HG02623 (cell line): ENCODE measurements around the gene B4GALNT1.
"Not testable (repeated sequence)": the region's sequence is repeated elsewhere in the genome, so short reads cannot be mapped to it uniquely, and the experiment has no call there.

Experiments
- ATAC-seq: cut with Tn5 transposase; IDR thresholded peaks from one replicate; pipeline ENCODE4 v1.9.1; 2021; ENCODE audit warnings: moderate library complexity; ENCODE audit not compliant: unreplicated experiment

B4GALNT1 gene

DNA sequence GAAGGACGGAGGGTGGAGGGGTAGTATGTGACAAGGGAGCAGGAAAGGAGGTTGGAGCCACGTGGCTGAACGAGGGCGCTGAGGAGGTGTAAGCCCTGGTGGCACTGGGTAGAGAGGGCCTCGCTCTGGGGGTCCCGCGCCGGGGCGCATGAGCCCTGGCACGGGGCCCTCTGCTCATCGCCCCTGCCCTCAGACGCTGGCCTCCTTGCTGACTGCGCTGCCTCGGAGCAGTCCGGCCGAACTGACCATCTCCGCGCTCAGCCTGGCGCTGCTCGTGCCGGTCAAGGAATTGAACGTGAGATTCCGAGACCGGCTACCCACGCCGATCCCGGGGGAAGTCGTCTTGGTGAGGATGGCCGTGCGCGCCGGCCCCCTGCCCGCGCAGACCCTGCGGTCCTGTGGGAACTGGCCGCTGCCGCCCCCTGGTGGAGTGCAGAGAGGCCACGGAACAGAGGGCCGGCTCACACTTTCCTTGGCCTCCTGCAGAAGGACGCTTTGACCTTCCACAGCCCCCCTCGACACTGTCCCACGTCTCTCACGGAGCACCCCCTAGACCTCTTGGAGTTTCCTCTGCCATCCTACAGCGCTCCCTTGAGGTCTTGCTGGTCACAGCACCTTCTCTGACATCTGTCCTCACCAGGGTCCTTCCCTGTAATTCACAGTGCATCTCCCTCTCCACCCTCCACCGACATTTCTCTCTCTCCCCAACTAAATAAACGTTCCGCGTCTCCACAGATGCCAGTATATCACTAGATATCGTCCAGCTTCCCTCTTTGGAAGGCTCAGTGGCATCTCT, 11.3 kb downstream of the B4GALNT1 start:
- no peak for ATAC-seq

DNA sequence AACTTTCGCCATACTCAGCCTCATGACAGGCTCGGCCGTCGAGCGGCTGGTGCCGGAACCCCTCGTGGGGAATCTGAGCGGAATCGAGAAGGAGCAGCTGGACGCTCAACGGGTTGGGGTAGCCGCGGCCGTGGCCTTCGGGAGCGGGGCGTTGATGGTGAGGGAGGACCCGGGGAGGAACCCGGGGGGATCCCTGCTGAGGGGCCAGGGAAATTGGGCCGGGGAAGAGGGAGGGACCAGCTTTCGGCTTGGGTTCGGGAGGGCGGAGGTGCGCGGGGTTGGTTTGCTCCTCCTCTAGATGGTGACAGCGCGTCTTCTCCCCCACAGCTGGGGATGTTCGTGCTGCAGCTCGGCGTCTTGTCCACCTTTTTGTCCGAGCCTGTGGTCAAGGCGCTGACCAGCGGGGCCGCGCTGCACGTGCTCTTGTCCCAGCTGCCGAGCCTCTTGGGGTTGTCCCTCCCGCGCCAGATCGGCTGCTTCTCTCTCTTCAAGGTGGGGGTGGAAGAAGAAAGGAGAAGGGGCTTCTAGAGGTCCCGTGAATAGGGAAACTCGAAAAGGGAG, 12.0 kb downstream of the B4GALNT1 start:
- ATAC-seq, result no peak

DNA sequence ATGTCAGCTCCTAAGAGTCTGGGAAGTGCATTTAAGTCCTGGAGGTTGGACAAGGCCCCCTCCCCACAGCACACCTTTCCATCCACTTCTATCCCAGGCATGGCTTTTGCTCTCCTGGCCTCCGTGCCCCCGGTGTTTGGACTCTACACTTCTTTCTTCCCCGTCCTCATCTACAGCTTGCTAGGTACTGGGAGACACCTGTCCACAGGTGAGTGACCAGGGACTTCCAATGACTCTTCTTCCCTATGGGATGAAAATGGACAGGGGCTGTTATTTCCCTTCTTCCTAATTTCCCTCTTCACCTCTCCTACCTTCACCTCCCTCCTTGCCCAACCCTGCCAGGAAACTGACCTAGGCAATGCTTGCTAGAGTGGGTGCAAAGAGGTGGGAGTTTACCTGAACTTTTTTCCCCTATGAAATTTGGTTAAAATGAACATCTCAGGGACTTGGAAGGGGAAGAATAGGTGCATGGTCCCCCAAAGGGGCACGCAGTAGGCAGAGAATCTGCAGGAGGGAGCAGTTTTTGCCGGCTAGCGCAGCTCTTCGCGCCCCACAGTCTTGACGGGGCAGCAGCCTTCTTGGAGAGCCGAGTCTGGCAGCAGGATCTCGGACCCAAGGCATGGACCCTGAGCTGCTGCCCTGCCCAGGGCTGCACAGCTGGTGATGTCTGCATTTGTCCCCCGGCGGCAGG, 12.6 kb downstream of the B4GALNT1 start:
- ATAC-seq, result no peak

DNA sequence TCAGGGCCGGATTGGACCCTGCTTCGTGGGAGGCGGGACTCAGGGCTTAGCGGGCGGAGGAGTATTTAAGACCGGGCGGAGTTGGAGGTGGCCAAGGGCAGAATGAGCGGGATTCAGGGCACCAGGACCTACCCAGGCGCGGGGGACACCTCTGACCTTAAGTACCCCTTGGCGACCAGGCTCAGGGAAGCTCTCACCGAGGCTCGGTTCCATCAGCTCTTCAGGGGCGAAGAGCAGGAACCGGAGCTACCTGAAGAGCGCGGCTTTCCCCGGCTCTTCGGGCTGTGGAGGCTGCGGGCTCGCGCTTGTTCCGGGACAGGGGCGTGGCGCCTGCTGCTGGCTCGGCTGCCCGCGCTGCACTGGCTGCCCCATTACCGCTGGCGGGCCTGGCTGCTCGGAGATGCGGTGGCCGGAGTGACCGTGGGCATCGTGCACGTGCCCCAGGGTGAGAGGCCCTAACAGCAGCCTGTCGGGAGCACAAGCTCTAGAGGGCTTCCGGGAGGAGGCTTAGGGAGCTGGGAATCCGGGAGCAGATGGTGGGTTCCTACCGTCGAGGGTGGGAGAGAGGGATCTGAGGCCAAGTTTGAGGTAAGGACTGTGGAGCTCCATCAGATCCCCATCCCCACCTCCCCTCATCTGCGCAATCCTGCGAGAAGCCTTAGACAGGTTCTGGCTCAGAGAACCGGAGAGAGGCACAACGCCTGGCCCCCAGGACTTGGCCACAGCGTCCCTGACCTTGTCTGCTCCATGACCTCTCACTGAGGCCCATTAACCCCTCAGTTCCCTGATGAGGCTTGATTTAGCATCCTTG, 13.4 kb downstream of the B4GALNT1 start:
- ATAC-seq, result no peak

DNA sequence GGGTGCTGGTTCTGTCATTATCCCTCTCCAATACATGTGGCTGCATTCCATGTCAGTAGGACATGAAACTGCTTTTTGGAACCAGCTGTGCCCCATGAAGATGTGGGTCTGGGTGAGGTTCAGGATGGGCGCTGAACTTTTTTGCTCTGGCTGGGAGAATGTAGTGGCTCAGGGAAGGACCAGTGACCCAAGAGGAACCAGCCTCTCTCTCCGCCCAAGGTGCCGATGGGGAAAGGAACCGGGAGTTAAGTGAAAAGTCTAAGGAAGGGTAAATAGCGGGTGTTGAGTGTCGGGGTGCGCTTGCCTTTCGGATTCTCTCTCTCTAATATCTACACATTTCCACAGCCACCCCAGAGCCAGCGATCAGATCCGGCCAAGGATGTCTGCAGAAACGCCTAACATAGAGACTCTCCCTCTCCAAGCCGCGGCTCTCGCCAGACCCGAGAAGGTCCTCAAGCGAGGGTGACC, 14.0 kb downstream of the B4GALNT1 start:
- ATAC-seq, result no peak

DNA sequence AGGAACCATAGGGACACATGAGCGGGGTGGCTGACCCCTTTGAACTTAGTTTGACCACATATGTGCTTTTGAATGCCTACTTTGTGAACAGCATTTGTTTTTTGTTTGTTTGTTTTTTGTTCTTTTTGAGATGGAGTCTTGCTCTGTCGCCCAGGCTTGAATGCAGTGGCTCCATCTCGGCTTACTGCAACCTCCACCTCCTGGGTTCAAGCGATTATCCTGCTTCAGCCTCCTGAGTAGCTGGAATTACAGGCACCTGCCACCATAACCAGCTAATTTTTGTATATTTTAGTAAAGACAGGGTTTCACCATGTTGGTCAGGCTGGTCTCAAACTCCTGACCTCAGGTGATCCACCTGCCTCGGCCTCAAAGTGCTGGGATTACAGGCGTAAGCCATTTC, 14.6 kb downstream of the B4GALNT1 start:
- ATAC-seq, result not testable (repeated sequence)

DNA sequence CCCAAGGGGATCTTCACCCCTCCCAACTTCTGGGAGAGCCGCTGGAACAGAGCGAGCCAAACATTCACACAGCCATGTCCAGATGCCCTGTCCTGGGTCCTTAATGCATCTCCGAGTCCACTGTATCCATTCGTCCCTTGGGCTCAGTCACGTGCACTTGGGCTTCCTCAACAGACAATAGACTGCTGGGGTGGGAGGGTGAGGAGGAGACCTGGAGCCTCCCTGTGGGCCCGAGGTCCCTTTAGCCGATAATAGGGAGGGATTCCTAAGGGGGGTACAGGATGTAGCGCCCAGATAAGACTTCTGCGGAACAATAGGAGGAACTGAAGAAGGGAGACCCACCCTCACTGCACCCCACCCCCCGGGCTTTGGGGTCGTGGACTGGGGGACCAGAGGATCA, 15.1 kb downstream of the B4GALNT1 start:
- no peak for ATAC-seq

DNA sequence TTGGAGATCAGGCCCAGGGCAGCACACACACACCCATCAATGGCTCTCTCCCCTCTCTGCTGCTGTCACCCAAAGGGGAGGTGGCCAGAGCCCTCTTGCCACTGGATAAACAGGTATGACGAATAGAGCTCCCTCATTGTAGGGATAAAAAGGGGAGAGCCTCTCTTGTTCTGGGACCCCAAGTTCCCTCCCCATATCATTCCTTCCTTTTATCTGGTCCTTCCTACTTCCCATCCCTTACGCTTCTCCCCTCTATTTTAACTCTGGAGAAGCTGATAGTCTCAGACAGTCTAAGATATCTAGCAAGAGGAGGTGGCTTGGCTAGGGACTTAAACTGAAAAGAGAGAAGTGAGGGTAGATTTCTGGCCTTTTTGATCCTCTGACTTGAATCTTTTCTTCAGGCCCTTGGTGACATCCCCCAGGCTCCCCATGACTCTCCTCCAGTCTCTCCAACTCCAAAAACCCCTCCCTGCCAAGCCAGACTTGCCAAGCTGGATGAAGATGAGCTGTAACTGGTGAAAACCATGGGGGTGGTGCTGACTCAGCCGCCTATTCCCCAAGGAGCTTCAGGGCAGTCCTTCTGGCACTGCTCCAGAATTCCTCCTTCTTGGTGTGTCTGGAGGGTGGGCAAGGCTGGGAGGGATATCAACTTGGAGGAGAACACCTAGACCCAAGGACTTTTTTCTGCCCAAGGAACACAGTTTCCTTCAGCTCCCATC, 16.5 kb downstream of the B4GALNT1 start:
- ATAC-seq, result no peak

DNA sequence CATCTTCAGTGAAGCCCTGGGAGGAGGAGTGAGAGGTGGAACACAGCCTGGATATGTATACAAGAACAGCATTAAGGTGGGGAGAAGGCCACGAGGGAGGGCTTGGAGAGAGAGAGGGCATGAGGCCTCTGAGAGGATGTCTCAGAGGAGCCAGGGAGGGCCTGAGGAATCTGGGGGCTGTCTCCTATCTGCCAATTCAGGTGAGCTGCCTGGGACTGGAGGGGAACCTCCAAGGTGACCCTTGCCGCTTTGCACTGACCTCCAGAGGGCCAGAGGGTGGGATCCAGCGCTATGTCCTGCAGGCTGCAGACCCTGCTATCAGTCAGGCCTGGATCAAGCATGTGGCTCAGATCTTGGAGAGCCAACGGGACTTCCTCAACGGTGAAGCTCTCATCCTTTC, 17.4 kb downstream of the B4GALNT1 start:
- ATAC-seq, result no peak

DNA sequence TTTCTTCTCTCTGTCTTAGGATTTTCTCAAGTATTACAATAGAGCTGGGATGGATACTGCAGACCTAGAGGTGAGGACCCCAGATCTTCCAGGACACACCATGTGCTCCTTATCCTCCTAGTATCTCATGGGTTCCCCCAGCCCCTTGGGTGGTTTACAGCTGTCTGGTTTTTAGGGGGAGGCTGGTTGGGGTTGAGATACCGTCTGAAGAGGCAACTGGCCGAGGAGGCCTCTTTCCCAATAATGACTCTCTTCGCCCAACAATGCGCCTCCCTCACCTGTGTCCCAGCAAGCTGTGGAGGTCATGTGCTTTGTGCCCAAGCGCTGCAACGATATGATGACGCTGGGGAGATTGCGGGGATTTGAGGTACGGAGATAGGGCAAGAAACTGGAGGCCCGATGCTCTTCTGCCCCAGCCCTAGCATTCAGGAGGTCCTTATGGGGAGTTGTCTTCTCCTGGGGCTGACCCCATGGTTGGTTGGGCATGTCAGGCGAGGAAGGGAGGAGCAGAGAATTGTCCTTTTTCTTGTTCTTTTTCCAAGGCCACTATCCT, 18.0 kb downstream of the B4GALNT1 start:
- ATAC-seq, result no peak

DNA sequence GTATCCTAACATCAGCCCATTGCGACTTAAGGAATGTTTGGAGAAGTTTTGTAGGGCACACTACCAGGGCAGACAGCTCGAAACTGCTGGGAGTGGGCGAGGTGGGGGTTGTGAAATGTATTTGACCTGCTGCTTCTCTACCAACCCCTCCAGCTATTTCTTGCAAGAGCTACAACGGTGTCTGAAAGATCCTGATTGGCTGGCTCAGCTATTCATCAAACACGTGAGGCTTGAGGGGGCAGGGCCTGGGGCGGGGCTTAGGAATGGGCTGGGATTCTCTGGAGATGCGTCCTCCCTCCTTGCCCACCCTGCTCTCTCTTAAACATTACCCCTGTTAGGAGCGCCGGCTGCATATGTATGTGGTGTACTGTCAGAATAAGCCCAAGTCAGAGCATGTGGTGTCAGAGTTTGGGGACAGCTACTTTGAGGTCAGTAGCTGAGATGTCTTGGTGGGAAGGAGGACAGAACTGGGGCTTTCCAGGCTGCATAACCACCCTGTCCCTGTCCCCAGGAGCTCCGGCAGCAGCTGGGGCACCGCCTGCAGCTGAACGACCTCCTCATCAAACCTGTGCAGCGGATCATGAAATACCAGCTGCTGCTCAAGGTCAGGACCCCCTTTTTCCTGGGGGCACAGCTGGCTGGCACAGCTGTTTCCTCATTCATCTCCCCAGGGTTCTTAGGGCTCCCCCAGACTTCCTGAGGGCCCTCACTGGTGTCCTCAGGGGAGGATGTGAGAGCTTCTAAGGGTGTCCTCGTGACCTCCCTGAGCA, 18.6 kb downstream of the B4GALNT1 start:
- ATAC-seq, result peak; percentile 52

DNA sequence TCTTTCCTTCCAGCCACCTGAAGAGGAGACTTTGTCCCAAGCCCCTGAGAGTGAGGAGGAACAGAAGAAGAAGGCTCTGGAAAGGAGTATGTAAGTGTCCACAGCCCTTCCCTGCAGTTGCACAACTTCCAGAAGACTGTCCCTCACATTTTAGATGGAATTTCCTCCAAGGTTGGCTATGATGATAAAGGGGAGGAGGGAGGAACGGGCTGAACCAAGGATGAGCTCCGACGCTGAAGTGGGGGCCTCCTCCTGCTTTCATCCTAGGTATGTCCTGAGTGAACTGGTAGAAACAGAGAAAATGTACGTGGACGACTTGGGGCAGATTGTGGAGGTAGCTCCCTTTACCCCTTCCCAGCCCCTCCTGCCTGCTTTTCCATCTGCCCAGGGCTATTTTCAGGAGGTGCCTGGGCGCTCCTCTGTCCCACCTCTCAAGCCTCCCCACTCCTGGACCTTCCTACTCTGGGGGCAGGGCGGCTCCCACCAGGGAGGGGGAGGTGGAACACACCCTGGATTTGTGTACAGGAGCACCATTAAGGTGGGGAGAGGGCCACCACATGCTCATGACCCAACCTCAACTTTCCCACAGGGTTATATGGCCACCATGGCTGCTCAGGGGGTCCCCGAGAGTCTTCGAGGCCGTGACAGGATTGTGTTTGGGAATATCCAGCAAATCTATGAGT, 19.4 kb downstream of the B4GALNT1 start:
- ATAC-seq, result no peak

DNA sequence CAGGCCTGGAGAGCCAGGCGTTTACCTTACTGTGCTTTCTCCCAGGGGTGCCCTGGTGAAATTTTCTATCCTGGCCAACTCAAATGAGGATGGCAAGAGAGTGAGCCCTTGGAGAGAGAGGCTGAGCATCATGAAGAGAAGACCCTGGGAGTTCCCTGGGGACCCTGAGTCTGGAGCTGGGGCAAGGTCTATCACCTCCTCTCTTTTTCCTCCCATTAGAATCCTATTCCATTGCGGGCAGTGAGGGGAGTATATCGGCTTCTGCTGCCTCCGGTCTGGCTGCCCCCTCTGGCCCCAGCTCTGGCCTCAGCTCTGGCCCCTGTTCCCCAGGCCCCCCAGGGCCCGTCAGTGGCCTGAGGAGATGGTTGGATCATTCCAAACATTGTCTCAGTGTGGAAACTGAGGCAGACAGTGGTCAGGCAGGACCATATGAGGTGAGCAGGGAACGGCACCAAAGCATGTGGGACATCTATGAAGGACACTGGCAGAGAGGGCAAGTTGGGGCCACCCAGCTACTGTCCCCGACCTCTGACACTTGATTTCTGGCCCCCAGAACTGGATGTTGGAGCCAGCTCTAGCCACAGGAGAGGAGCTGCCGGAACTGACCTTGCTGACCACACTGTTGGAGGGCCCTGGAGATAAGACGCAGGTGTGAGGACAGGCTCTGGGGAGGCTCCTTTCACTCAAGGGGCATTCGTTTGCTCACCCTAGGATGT, 20.1 kb downstream of the B4GALNT1 start:
- no peak for ATAC-seq

DNA sequence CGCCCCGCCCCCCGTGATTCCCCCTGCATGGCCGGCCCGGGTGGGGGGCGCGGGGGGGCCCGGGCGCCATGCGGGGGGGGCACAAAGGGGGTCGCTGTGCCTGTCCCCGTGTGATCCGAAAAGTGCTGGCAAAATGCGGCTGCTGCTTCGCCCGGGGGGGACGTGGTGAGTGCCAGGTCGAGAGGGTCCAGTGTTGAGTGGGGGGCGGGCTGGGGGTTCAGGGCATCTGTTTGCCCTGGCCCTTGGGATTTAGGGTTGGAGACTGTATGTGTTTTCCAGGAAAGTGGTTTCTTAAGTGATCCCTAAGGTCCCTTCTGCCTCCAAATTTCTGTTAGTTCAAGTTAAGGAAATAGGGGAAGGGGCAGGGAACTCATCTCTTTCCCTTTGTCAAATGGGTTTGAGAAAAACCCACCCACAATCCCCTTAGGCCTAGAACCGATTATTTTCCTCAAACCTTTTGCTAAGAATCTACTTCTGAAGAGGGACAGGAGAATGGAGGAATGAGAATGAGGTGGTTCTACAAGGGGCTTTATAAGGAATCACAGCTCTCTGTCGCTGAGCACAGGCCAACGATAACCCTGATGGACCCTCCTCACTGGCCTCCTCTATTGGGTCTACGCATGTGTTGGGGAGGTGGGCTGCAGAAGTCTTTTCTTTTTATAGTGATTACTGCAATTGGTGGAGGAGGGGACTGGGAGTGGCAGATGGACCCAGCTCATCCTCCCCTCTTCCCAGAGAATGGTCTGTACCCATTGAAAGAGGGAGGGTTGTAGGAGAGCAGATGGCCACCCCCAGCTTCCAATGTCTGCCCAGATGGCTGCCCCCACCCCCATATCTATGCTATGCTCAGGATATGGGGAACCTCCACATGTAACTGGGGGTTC, 20.9 kb downstream of the B4GALNT1 start:
- ATAC-seq, result no peak

DNA sequence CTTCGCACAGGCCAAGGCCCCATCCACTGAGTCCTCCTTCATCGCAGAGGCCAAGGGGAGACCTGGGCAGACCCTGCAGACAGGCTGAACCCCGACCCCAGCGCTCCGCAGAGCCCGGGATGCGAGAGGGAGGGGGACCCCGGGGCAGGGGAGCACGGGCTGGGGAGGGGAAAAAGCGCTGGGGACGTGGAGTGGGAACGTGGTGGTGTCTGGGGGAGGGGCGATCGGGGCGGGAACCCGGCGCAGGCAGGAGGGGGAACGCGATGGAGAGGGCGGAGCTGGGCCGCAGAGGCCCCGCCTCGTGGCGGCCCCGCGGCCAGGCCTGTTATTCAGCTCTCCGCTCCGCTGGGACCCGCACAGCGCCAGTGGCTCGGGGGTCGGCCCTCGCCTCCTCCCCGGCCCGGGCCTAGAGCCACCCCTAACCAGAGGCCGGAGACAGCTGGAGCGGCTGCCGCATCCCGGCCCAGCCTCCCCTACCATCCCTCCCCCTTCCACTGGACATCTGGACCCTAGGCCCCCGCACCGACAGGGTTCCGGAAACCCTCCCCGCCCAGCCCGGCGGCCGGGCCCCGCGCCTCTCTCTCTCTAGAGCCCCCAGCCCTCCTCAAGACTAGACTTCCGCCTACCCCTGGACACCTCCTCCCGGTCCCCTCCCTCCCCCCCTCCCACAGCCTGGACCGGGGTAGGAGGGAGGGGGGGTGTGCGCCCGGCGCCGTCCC, 21.7 kb downstream of the B4GALNT1 start, which contains the start of gene ARHGEF25:
Gene ARHGEF25, plus strand, starts transcription at position 328 of the 719 bp plus-strand sequence. CDS start 460 bp downstream, outside the sequence.
- no peak for ATAC-seq

DNA sequence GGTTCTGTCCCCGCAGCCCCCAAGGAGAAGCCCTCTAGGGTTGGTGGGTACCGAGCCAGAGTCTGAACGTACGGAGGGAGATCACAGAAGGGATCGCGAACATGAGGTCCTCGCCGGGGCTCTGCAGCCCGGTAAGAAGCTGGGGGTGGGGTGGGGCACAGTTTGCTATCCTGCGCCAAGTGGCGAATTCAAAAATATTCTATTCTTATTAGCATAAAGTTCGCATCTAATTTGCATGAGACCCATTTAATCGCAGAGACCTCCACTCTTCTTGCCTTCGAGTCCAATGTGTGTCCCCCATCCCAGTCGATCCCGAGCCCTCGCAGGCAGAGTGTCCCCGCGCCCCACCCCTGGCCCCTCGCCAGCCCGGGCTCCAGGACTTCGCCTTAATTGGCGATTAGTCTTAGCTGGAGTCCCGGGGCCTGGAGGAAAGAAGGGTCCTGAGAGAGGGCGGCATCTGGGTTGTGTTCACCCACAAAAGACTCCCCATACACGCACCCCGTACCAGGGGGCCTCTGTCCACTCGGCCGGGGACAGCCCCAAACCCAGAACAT, 22.4 kb downstream of the B4GALNT1 start:
- no peak for ATAC-seq
